ENCODE results near the gene PLLP. TPM values are rescaled to one million over a fixed set of nuclear protein-coding genes. Genes with fewer than 3 reads are reported as not detected.

PLLP gene
- total and polyA plus RNA-seq, 10 of the 15 experiments (the other 5 are each of a cell fraction or from before 2014, with no cell fraction given), result 0.21 to 5.8 (median 0.67) TPM

DNA sequence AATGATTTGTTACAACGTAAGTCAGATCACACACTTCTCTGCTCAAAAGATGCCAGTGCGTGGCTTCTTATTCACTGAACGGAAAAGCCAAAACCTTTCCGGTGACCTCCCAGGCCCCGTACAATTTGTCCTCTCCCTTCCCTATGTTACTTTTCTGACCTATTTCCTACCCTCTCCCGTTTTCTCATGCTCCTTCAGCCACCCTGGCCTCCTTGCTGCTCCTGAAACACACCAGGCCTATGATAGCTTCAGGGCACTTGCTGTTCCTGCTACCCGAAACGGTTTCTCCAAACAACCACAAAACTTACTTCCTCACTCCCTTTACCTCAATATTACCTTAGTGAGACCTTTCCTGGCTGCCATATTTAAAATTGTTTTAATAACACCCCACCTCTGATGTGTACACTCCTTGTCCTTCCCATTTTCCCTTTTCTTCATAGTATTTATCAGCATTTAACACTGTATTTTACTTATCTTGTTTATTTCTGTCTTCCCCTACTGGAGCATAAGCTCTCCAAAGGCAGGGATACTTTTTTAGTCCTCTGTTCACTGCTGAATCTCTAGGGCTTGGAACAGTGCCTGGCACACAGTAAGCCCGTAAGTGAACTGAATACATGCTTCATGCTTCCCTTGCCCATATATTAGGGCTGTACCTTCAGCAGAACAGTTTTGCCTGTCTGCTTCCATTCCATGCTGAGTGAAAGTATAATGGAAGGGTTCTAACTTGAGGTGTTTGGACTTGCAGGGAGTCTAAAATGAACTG is 50.3 kb downstream of the PLLP start (continued):
- TF ChIP-seq, protein P1, sequence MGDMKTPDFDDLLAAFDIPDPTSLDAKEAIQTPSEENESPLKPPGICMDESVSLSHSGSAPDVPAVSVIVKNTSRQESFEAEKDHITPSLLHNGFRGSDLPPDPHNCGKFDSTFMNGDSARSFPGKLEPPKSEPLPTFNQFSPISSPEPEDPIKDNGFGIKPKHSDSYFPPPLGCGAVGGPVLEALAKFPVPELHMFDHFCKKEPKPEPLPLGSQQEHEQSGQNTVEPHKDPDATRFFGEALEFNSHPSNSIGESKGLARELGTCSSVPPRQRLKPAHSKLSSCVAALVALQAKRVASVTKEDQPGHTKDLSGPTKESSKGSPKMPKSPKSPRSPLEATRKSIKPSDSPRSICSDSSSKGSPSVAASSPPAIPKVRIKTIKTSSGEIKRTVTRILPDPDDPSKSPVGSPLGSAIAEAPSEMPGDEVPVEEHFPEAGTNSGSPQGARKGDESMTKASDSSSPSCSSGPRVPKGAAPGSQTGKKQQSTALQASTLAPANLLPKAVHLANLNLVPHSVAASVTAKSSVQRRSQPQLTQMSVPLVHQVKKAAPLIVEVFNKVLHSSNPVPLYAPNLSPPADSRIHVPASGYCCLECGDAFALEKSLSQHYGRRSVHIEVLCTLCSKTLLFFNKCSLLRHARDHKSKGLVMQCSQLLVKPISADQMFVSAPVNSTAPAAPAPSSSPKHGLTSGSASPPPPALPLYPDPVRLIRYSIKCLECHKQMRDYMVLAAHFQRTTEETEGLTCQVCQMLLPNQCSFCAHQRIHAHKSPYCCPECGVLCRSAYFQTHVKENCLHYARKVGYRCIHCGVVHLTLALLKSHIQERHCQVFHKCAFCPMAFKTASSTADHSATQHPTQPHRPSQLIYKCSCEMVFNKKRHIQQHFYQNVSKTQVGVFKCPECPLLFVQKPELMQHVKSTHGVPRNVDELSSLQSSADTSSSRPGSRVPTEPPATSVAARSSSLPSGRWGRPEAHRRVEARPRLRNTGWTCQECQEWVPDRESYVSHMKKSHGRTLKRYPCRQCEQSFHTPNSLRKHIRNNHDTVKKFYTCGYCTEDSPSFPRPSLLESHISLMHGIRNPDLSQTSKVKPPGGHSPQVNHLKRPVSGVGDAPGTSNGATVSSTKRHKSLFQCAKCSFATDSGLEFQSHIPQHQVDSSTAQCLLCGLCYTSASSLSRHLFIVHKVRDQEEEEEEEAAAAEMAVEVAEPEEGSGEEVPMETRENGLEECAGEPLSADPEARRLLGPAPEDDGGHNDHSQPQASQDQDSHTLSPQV (IDR thresholded peaks at IDR 0.05), result no peak
- TF ChIP-seq IRF4 (IDR thresholded peaks at IDR 0.05; ENCODE audit: low read depth, low read length), result no peak
- no peak for TF ChIP-seq SIN3A (IDR thresholded peaks at IDR 0.05; ENCODE audit: low read depth, low read length)
- TF ChIP-seq HDAC2 (IDR thresholded peaks at IDR 0.05), result no peak

DNA sequence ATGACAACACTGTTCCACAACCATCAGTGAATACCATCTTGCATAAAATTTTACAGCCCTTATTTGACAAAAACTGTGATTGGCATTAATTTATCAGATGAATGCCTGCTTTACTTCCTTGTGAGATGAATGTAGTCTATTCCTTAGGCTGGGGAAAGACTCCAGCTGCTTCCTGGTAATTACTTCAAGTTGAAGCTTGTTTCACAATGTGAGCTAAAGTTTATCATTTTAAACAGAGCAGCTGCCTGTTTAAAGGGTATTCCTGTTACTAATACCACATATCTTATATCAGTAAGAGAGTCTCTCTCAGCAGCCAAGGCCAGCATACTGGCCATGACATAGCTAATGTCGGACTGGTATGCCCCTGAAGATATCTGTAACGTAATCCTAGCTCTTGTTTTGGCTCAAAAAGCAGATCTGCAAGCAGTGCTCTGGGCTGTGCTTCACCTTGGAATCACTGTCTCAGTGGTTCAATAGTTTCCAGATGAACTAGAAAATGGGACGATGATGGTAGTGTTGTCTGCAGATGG is 52.6 kb downstream of the PLLP start:
- TF ChIP-seq PAX5 (IDR thresholded peaks at IDR 0.05; ENCODE audit: borderline replicate concordance, low read depth, low read length), result no peak
- TF ChIP-seq SMARCA5 (IDR thresholded peaks at IDR 0.05), result no peak
- TF ChIP-seq YY1 (IDR thresholded peaks at IDR 0.05; ENCODE audit: low read depth, low read length), result no peak
- TF ChIP-seq BRCA1 (IDR thresholded peaks at IDR 0.05; ENCODE audit: low read depth, low read length), result no peak
- no peak for TF ChIP-seq EGR1 (IDR thresholded peaks at IDR 0.05; ENCODE audit: borderline replicate concordance in 1 of 2, low read depth in 2 of 2, low read length in 2 of 2)
- no peak for TF ChIP-seq LARP7 (IDR thresholded peaks at IDR 0.05)
- no peak for TF ChIP-seq NR2C2 (IDR thresholded peaks at IDR 0.05; ENCODE audit: borderline replicate concordance, control insufficient read depth, insufficient read length, low read depth)
- TF ChIP-seq, protein P2, sequence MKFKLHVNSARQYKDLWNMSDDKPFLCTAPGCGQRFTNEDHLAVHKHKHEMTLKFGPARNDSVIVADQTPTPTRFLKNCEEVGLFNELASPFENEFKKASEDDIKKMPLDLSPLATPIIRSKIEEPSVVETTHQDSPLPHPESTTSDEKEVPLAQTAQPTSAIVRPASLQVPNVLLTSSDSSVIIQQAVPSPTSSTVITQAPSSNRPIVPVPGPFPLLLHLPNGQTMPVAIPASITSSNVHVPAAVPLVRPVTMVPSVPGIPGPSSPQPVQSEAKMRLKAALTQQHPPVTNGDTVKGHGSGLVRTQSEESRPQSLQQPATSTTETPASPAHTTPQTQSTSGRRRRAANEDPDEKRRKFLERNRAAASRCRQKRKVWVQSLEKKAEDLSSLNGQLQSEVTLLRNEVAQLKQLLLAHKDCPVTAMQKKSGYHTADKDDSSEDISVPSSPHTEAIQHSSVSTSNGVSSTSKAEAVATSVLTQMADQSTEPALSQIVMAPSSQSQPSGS (IDR thresholded peaks at IDR 0.05; ENCODE audit: low read length), result no peak
- no peak for TF ChIP-seq ATF7 (IDR thresholded peaks at IDR 0.05; ENCODE audit: low read depth)
- TF ChIP-seq, protein P3, sequence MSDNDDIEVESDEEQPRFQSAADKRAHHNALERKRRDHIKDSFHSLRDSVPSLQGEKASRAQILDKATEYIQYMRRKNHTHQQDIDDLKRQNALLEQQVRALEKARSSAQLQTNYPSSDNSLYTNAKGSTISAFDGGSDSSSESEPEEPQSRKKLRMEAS (IDR thresholded peaks at IDR 0.05; ENCODE audit: low read depth, low read length), result no peak
- TF ChIP-seq ZNF24 (IDR thresholded peaks at IDR 0.05), result no peak
- no peak for TF ChIP-seq SIN3A (IDR thresholded peaks at IDR 0.05; ENCODE audit: low read depth, low read length)
- TF ChIP-seq ZNF384 (IDR thresholded peaks at IDR 0.05; ENCODE audit: borderline replicate concordance, low read depth, low read length), result no peak
- no peak for ATAC-seq
- 89% methylated on average over 3 of the region's 3 CpGs for WGBS (ENCODE audit: insufficient coverage, insufficient replicate concordance, low lambda C conversion rate, missing lambda C conversion rate)
- intact Hi-C loops (cut with micrococcal nuclease; ENCODE audit: unreplicated experiment) (no loop called here), in situ Hi-C loops (cut with MboI) (no loop called here)
- peaks cover 8 to 43% of the 10 kb centered on the region in 2 experiments for H3K36me3 ChIP-seq (ENCODE audit: control insufficient read depth in 2 of 2, insufficient read depth in 2 of 2, low read length in 1 of 2)
- H3K9me3 ChIP-seq (replicated peaks; ENCODE audit: control insufficient read depth, insufficient read depth, low read length), result no peaks in the 10 kb centered on the region
- no peaks in the 10 kb centered on the region for H4K20me1 ChIP-seq (ENCODE audit: control insufficient read depth, insufficient read depth)
- ChIA-PET SMC1A (ENCODE audit: uncharacterized antibody, unreplicated experiment) (interaction anchor here (0.9 to 2.1 kb wide), 3 partner anchors 8 to 29 kb away, joined by 3 to 7 read pairs (median 3); no protein-coding TSS in a partner anchor), CTCF (interaction anchor here (0.6 to 0.9 kb wide), 2 partner anchors 18 to 44 kb away, joined by 3 read pairs; no protein-coding TSS in a partner anchor), RAD21 (ENCODE audit: unreplicated experiment) (no interaction called here), POLR2A (no interaction called here)
- no peak overlapping the region for H3K4me3 ChIP-seq
- H3K9ac ChIP-seq (ENCODE audit: control insufficient read depth, insufficient read depth, low read length), result no peak overlapping the region
- no peaks in the 10 kb centered on the region for H3K27me3 ChIP-seq (replicated peaks in 1 of 2; ENCODE audit: control insufficient read depth in 2 of 2, insufficient read depth in 2 of 2, low read length in 1 of 2)
- no TSS peak for BruUV-seq (replicated peaks)
- no peak overlapping the region for H2AFZ ChIP-seq (ENCODE audit: control insufficient read depth, low read depth, low read length)
- FAIRE-seq, result no peak
- H3K4me2 ChIP-seq (ENCODE audit: control insufficient read depth, insufficient read depth), result no peak overlapping the region
- no peaks in the 10 kb centered on the region for H3K79me2 ChIP-seq (ENCODE audit: control insufficient read depth, insufficient read depth, low read length)
- H3K4me1 ChIP-seq (ENCODE audit: control insufficient read depth, insufficient read depth, low read length), result peaks cover 8% of the 10 kb centered on the region
- DNase-seq (ENCODE audit: low read depth, low spot score), result no peak
- no peak overlapping the region for H3K27ac ChIP-seq (ENCODE audit: control insufficient read depth, insufficient read depth)
